Colonic mucosa (tissue), 4 donors: Measurements from ENCODE around the gene ACOT7. TPM values are rescaled to one million over a fixed set of nuclear protein-coding genes. Genes with fewer than 3 reads are reported as not detected.

Experiments used
- DNase-seq: peaks from one replicate; pipeline ENCODE4 v3.0.0-alpha.2; 2020
- H3K27ac ChIP-seq: fragments of 200-600 bp; one replicate; pipeline ENCODE4 v1.8.0; 2021
- H3K27me3 ChIP-seq: fragments of 200-600 bp; one replicate; pipeline ENCODE4 v1.8.0; 2021
- H3K36me3 ChIP-seq: fragments of 200-600 bp; one replicate; pipeline ENCODE4 v1.8.0; 2021
- H3K4me1 ChIP-seq: fragments of 200-600 bp; one replicate; pipeline ENCODE4 v1.8.0; 2021; ENCODE audit warnings: mild to moderate bottlenecking
- H3K4me3 ChIP-seq: fragments of 200-600 bp; one replicate; pipeline ENCODE4 v1.8.0; 2021
- H3K9ac ChIP-seq, 2 donors: one replicate each; pipeline ENCODE4 v1.7.0; 2013; ENCODE audit warnings: control low read depth in 2 of 2, low read depth in 2 of 2, low read length in 2 of 2
- H3K9me3 ChIP-seq: fragments of 200-600 bp; one replicate; pipeline ENCODE4 v1.8.0; 2021
- CTCF ChIP-seq: fragments of 200-600 bp; IDR thresholded peaks from one replicate; pipeline ENCODE4 v1.8.0; 2022; ENCODE audit warnings: antibody characterized with exemption, mild to moderate bottlenecking
- intact Hi-C: fragments of 100-400 bp; cut with DNase I; formaldehyde crosslinking; loops from one replicate; pipeline ENCODE4 v1.14.1; 2022
- total RNA-seq, 2 donors: library from RNA; stranded (reverse); fragmentation: NEBNext Ultra II Directional in 1 of 2; extraction: Animal tissue kit (Norgen Biotek cat#: 25700) in 1 of 2; gene quantifications; one replicate each; pipeline ENCODE4 v1.2.1, GENCODE V29; 2021
- donor health status: healthy.
- donor health status: DM: no; HTN: no; CAD: no.
- donor health status: DM: no; HTN: no; CAD: no.

The ACOT7 gene
- total RNA-seq, 2 donors from 2014 or later = 48.7 to 125 TPM

- Histone ChIP-seq H3K27ac (no peak overlapping the region), H3K4me3 (no peak overlapping the region), H3K36me3 (no peaks in the 10 kb centered on the region), H3K9me3 (no peaks in the 10 kb centered on the region), H3K27me3 (no peaks in the 10 kb centered on the region), H3K9ac (no peak overlapping the region), H3K4me1 (peaks cover 12% of the 10 kb centered on the region)
- TF ChIP-seq CTCF = no peak
- DNase-seq = no peak
- intact Hi-C loops = loop anchor here (5.0 kb wide), 1 partner anchor 35 kb away; no protein-coding TSS in a partner anchor
Measured at GRCh38 chr1:6282577-6283270, 110.8 kb downstream of the ACOT7 start.

GRCh38 chr1:6281511-6282402 lies 111.8 kb downstream of the ACOT7 start:
- no peak overlapping the region for H3K9ac ChIP-seq
- no peaks in the 10 kb centered on the region for H3K9me3 ChIP-seq
- intact Hi-C loops = loop anchor here (5.0 kb wide), 1 partner anchor 34 kb away; no protein-coding TSS in a partner anchor
- peaks cover 13% of the 10 kb centered on the region for H3K4me1 ChIP-seq
- DNase-seq = peak; percentile 70
- peak overlapping the region; percentile 45 for H3K27ac ChIP-seq
- H3K27me3 ChIP-seq = no peaks in the 10 kb centered on the region
- H3K4me3 ChIP-seq = no peak overlapping the region
- TF ChIP-seq CTCF = no peak
- no peaks in the 10 kb centered on the region for H3K36me3 ChIP-seq

GRCh38 chr1:6280761-6281451 lies 112.7 kb downstream of the ACOT7 start:
- no peaks in the 10 kb centered on the region for H3K36me3 ChIP-seq
- DNase-seq = no peak
- H3K27ac ChIP-seq = peak overlapping the region; percentile 45
- H3K4me1 ChIP-seq = peaks cover 20% of the 10 kb centered on the region
- no peaks in the 10 kb centered on the region for H3K9me3 ChIP-seq
- no peak for TF ChIP-seq CTCF
- intact Hi-C loops = loop anchor here (5.0 kb wide), 1 partner anchor 34 kb away; no protein-coding TSS in a partner anchor
- H3K9ac ChIP-seq = no peak overlapping the region
- no peak overlapping the region for H3K4me3 ChIP-seq
- H3K27me3 ChIP-seq = no peaks in the 10 kb centered on the region

GRCh38 chr1:6279613-6280383 lies 113.8 kb downstream of the ACOT7 start:
- Histone ChIP-seq H3K27me3 (no peaks in the 10 kb centered on the region), H3K27ac (no peak overlapping the region), H3K36me3 (no peaks in the 10 kb centered on the region), H3K4me1 (peaks cover 20% of the 10 kb centered on the region), H3K9me3 (no peaks in the 10 kb centered on the region), H3K9ac (no peak overlapping the region), H3K4me3 (no peak overlapping the region)
- no peak for DNase-seq
- intact Hi-C loops = loop anchor here (5.0 kb wide), 1 partner anchor 32 kb away; no protein-coding TSS in a partner anchor
- no peak for TF ChIP-seq CTCF
